HepG2 (cell line): Measurements from ENCODE around the gene APOL2. TPM values are rescaled to one million over a fixed set of nuclear protein-coding genes. Genes with fewer than 3 reads are reported as not detected.

Source experiments
- ATAC-seq: fragments of 200-7000 bp; cut with Tn5 transposase; 3 replicates; pipeline ENCODE4 v1.9.1; 2020; ENCODE audit warnings: mild to moderate bottlenecking, moderate library complexity
- BruUV-seq: library from RNA; stranded (reverse); fragments of 400-500 nt; replicated peaks from 2 replicates; lab custom pipeline; 2021; lab: Mats Ljungman, UMichigan
- CTCF ChIA-PET: fragments of 300-600 bp; formaldehyde crosslinking; extraction: SDS; loops from one replicate; lab custom pipeline; 2021; ENCODE audit warnings: low total read pairs, inconsistent platforms, low intra/inter-chr PET ratio; lab: Yijun Ruan, JAX
- POLR2A ChIA-PET: fragments of 350-600 bp; sonication (Branson Sonifier 250); formaldehyde crosslinking; loops from one replicate; lab custom pipeline; 2020; ENCODE audit warnings: antibody characterized with exemption, inconsistent platforms; lab: Yijun Ruan, JAX
- DNase-seq: peaks from one replicate; pipeline ENCODE4 v3.0.0-alpha.2; 2015; ENCODE audit warnings: low spot score
- FAIRE-seq: peaks from 3 replicates; lab custom pipeline; 2011; peaks lifted over from hg19 to GRCh38; lab: Jason Lieb, UNC
- H2AFZ ChIP-seq: one replicate; pipeline ENCODE4 v1.6.1; 2011; ENCODE audit warnings: low read length, inconsistent platforms
- H3K27ac ChIP-seq: fragments of 300-600 bp; 3 replicates; pipeline ENCODE4 v1.8.0; 2011; ENCODE audit warnings: mixed run types, mild to moderate bottlenecking, mixed read lengths, low read length, inconsistent platforms; ENCODE audit not compliant: insufficient read depth; ENCODE audit errors: extremely low read length
- H3K27me3 ChIP-seq, 2 experiments: fragments of 200-600 bp in 1 of 2; 2 replicates in 1 of 2; 3 replicates in 1 of 2; pipeline versions ENCODE4 v1.6.0 to v1.8.0; 2011; ENCODE audit warnings: low read length in 2 of 2, mild to moderate bottlenecking in 2 of 2, moderate library complexity in 2 of 2, inconsistent platforms in 1 of 2; ENCODE audit not compliant: insufficient read depth in 2 of 2, control insufficient read depth in 1 of 2
- H3K36me3 ChIP-seq, 2 experiments: fragments of 200-600 bp in 1 of 2; replicated peaks in 1 of 2; 2 replicates in 1 of 2; 3 replicates in 1 of 2; pipeline versions ENCODE4 v1.5.1 to v1.8.0; 2011; ENCODE audit warnings: low read length in 2 of 2, inconsistent platforms in 1 of 2; ENCODE audit not compliant: insufficient read depth in 2 of 2, control insufficient read depth in 1 of 2
- H3K4me1 ChIP-seq: 2 replicates; pipeline ENCODE4 v1.5.1; 2012; ENCODE audit warnings: low read length, inconsistent platforms; ENCODE audit not compliant: insufficient read depth
- H3K4me2 ChIP-seq: 2 replicates; pipeline ENCODE4 v1.6.0; 2011; ENCODE audit warnings: low read depth, low read length, inconsistent platforms
- H3K4me3 ChIP-seq, 3 experiments: fragments of 200-600 bp in 1 of 3; sonication (generic), shearing (Covaris generic) in 1 of 3; replicated peaks in 1 of 3; 2 replicates each; pipeline ENCODE4 v1.5.1; 2011 to 2016; ENCODE audit warnings: low read length in 3 of 3, inconsistent platforms in 2 of 3, low read depth in 2 of 3, mild to moderate bottlenecking in 2 of 3, control low read depth in 1 of 3, mixed read lengths in 1 of 3; ENCODE audit not compliant: insufficient read depth in 1 of 3
- H3K79me2 ChIP-seq: one replicate; pipeline ENCODE4 v1.6.1; 2011; ENCODE audit warnings: low read length, inconsistent platforms; ENCODE audit not compliant: insufficient read depth
- H3K9ac ChIP-seq: 2 replicates; pipeline ENCODE4 v1.6.0; 2011; ENCODE audit warnings: mild to moderate bottlenecking, low read depth, low read length, inconsistent platforms; ENCODE audit not compliant: insufficient read depth
- H3K9me3 ChIP-seq: 2 replicates; pipeline ENCODE4 v1.5.1; 2012; ENCODE audit warnings: mild to moderate bottlenecking, low read length
- H4K20me1 ChIP-seq: 2 replicates; pipeline ENCODE4 v1.6.0; 2011; ENCODE audit warnings: inconsistent platforms, mild to moderate bottlenecking, low read length, moderate library complexity; ENCODE audit not compliant: insufficient read depth
- DNMT3B ChIP-seq: conservative IDR thresholded peaks from 2 replicates; pipeline ENCODE4 v1.6.1; 2016; ENCODE audit warnings: missing biosample characterization, control low read depth
- FOXA1 ChIP-seq, 2 experiments: fragments of 450-650 bp in 1 of 2; sonication (generic) in 1 of 2; formaldehyde crosslinking in 1 of 2; IDR thresholded peaks; 2 replicates each; pipeline versions ENCODE4 v1.4.0 to v1.6.1; 2016 to 2020; ENCODE audit warnings: missing genetic modification reagents in 1 of 2
- JDP2 ChIP-seq: sonication (generic); formaldehyde crosslinking; IDR thresholded peaks from 2 replicates; pipeline ENCODE4 v1.8.1; 2022; ENCODE audit warnings: missing genetic modification reagents, borderline replicate concordance
- NR2F6 ChIP-seq, 2 experiments: IDR thresholded peaks; 2 replicates each; pipeline ENCODE4 v1.6.1; 2016; ENCODE audit warnings: antibody characterized with exemption in 1 of 2, mild to moderate bottlenecking in 1 of 2
- RXRA ChIP-seq: sonication (generic); formaldehyde crosslinking; IDR thresholded peaks from 2 replicates; pipeline ENCODE4 v1.5.1; 2020; ENCODE audit warnings: missing genetic modification reagents
- SIX4 ChIP-seq: sonication (generic); formaldehyde crosslinking; IDR thresholded peaks from 2 replicates; pipeline ENCODE4 v1.4.0; 2020; ENCODE audit warnings: missing genetic modification reagents
- ZNF431 ChIP-seq: sonication (generic); formaldehyde crosslinking; IDR thresholded peaks from 2 replicates; pipeline ENCODE4 v1.9.0; 2022; ENCODE audit warnings: missing genetic modification reagents, low read depth, mild to moderate bottlenecking, borderline replicate concordance
- ZNF674 ChIP-seq: sonication (generic); formaldehyde crosslinking; IDR thresholded peaks from 2 replicates; pipeline ENCODE4 v1.5.0; 2020; ENCODE audit warnings: low read depth, mild to moderate bottlenecking, missing genetic modification reagents
- ZNF772 ChIP-seq: sonication (generic); formaldehyde crosslinking; IDR thresholded peaks from 2 replicates; pipeline ENCODE4 v1.5.0; 2020; ENCODE audit warnings: mild to moderate bottlenecking, missing genetic modification reagents
- WGBS: methylation state at CpG from one replicate; pipeline ENCODE4 v1.1.6; 2017; ENCODE audit warnings: low lambda C conversion rate; 5-methylcytosine and 5-hydroxymethylcytosine counted together
- in situ Hi-C: cut with HindIII; loops from 2 replicates; pipeline ENCODE4 v1.10.0; 2017; ENCODE audit warnings: low pct_unique_long_range_greater_than_20kb; ENCODE audit not compliant: extremely low pct_ligation_motif_present
- intact Hi-C: fragments of 100-400 bp; cut with micrococcal nuclease; formaldehyde crosslinking; loops from one replicate; pipeline ENCODE4 v1.10.0; 2022; ENCODE audit not compliant: unreplicated experiment
- polyA plus RNA-seq, 8 experiments: library from polyadenylated mRNA; depleted of rRNA in 3 of 8; stranded (reverse) in 7 of 8; unstranded in 1 of 8; fragments of >200 nt; fragmentation: Illumina TruSeq in 4 of 8; extraction: Trizol in 4 of 8; gene quantifications; 2 replicates each; pipeline versions ENCODE4 v1.2.1 to v1.2.3, GENCODE V29; 2011 to 2016; ENCODE audit warnings: low read depth in 4 of 8, missing spikeins in 1 of 8, mixed read lengths in 1 of 8; ENCODE audit not compliant: insufficient read depth in 1 of 8
- total RNA-seq, 5 experiments: library from RNA; depleted of rRNA; stranded (reverse); fragments of >200 nt; fragmentation: Illumina TruSeq; extraction: Trizol; gene quantifications; 2 replicates each; pipeline ENCODE4 v1.2.3, GENCODE V29; 2016; ENCODE audit warnings: low read depth in 1 of 5
- TF ChIP-seq, protein P1 (sequence below): sonication (generic); formaldehyde crosslinking; IDR thresholded peaks from 2 replicates; pipeline ENCODE4 v1.8.0; 2022; ENCODE audit warnings: missing genetic modification reagents, low read depth, mild to moderate bottlenecking, borderline replicate concordance

APOL2 gene
- total and polyA plus RNA-seq, 2 of the 13 experiments (the other 11 are each of a cell fraction or from before 2014, with no cell fraction given): 28.7 to 51.2 TPM

DNA sequence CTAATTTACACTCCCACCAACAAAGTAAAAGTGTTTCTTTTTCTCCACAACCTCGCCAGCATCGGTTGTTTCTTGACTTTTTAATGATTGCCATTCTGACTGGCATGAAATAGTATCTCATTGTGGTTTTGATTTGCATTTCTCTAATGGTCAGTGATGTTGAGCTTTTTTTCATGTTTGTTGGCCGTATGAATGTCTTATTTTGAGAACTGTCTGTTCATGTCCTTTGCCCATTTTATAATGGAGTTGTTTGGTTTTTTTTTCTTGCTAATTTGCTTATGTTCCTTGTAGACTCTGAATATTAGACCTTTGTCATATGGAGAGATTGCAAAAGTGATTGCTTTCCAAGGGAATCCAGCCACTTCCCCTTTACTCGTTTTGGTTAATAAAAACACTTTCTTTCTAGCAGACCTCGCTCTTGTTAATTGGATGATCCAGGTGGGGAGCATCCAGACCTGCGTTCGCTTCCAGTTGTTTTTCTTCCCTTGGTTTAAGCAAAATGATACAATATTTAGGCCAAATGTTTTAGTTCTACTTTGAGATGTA lies 20.6 kb downstream of the APOL2 start:
- 78% methylated on average over 7 of the region's 7 CpGs for whole genome bisulfite sequencing
- TF ChIP-seq JDP2 (CRISPR knock-in tag): no peak
- no peak for TF ChIP-seq ZNF772 (CRISPR knock-in tag)
- TF ChIP-seq FOXA1 (IDR thresholded peaks at IDR 0.05): no peak
- no peak for TF ChIP-seq FOXA1 (CRISPR knock-in tag; IDR thresholded peaks at IDR 0.05)
- TF ChIP-seq NR2F6 (IDR thresholded peaks at IDR 0.05): no peak
- no peak for TF ChIP-seq NR2F6 (CRISPR knock-in tag; IDR thresholded peaks at IDR 0.05)
- TF ChIP-seq DNMT3B (CRISPR knock-in tag): no peak
- no peak for TF ChIP-seq SIX4 (CRISPR knock-in tag)
- no peak for TF ChIP-seq ZNF431
- TF ChIP-seq ZNF674 (CRISPR knock-in tag): no peak
- TF ChIP-seq, protein P1, sequence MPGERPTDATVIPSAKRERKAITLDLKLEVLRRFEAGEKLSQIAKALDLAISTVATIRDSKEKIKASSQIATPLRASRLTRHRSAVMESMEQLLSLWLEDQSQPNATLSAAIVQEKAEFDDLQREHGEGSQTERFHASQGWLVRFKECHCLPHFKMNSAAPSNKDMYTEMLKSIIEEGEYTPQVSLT (CRISPR knock-in tag): no peak
- no peak for TF ChIP-seq RXRA
- Histone ChIP-seq H3K9ac (no peak overlapping the region), H3K4me2 (no peak overlapping the region), H3K27ac (no peak overlapping the region), H3K36me3 (no peaks in the 10 kb centered on the region), H3K4me3 (no peak overlapping the region), H4K20me1 (no peaks in the 10 kb centered on the region), H3K27me3 (no peaks in the 10 kb centered on the region), H3K4me1 (peaks cover 30% of the 10 kb centered on the region), H2AFZ (no peak overlapping the region), H3K79me2 (no peaks in the 10 kb centered on the region), H3K9me3 (no peaks in the 10 kb centered on the region)
- in situ Hi-C loops: no loop called here
- FAIRE-seq (no peak), DNase-seq (no peak), ATAC-seq (no peak)
- intact Hi-C loops: no loop called here
- BruUV-seq: no TSS peak
- ChIA-PET POLR2A (no interaction called here), CTCF (no interaction called here)
